Suprapubic skin (tissue), 4 donors: ENCODE data around the gene DHX9.

Source experiments
- EP300 ChIP-seq: sonication (generic); formaldehyde crosslinking; IDR thresholded peaks from one replicate; pipeline ENCODE4 v1.6.1; 2017; ENCODE audit warnings: antibody characterized with exemption
- POLR2A ChIP-seq, 2 donors: fragments of 450-650 bp; IDR thresholded peaks; one replicate each; pipeline ENCODE4 v1.6.1; 2017; ENCODE audit warnings: antibody characterized with exemption in 2 of 2, mild to moderate bottlenecking in 2 of 2, moderate library complexity in 2 of 2
- POLR2AphosphoS5 ChIP-seq, 3 donors: sonication (generic); formaldehyde crosslinking; IDR thresholded peaks; one replicate each; pipeline ENCODE4 v1.6.1; 2017; ENCODE audit warnings: antibody characterized with exemption in 3 of 3
- TF ChIP-seq, protein P1 (sequence below), 2 donors: fragments of 200-600 bp in 1 of 2; fragments of 450-650 bp in 1 of 2; sonication (generic) in 1 of 2; IDR thresholded peaks; one replicate each; pipeline ENCODE4 v1.5.1; 2016 to 2019; ENCODE audit warnings: antibody characterized with exemption in 2 of 2, mild to moderate bottlenecking in 1 of 2, moderate library complexity in 1 of 2

DNA sequence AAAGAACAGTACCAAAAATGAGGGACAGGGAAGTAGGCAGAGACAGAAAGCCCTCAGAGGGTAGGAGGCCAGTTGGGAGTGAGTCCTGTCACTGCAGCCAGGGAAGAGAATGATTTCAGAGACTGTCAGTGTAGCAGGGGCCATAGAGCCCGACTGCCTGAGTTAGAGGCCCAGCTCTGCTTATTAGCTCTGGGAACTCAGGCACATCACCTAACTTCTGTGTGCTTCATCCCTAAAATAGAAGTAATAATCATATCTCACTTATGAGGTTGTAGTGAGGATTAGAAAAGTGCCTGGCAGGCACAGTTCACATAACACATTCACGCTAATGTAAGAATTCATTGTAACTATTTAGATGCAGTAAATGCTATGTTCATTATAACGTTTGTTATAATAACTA, 31.2 kb upstream of the DHX9 start:
- TF ChIP-seq, protein P1, sequence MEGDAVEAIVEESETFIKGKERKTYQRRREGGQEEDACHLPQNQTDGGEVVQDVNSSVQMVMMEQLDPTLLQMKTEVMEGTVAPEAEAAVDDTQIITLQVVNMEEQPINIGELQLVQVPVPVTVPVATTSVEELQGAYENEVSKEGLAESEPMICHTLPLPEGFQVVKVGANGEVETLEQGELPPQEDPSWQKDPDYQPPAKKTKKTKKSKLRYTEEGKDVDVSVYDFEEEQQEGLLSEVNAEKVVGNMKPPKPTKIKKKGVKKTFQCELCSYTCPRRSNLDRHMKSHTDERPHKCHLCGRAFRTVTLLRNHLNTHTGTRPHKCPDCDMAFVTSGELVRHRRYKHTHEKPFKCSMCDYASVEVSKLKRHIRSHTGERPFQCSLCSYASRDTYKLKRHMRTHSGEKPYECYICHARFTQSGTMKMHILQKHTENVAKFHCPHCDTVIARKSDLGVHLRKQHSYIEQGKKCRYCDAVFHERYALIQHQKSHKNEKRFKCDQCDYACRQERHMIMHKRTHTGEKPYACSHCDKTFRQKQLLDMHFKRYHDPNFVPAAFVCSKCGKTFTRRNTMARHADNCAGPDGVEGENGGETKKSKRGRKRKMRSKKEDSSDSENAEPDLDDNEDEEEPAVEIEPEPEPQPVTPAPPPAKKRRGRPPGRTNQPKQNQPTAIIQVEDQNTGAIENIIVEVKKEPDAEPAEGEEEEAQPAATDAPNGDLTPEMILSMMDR (IDR thresholded peaks at IDR 0.05): no peak
- TF ChIP-seq POLR2A (IDR thresholded peaks at IDR 0.05) (no peak), POLR2AphosphoS5 (IDR thresholded peaks at IDR 0.05) (no peak), EP300 (no peak)
